Measurements from ENCODE around the gene CACNA1C.

CACNA1C gene

DNA sequence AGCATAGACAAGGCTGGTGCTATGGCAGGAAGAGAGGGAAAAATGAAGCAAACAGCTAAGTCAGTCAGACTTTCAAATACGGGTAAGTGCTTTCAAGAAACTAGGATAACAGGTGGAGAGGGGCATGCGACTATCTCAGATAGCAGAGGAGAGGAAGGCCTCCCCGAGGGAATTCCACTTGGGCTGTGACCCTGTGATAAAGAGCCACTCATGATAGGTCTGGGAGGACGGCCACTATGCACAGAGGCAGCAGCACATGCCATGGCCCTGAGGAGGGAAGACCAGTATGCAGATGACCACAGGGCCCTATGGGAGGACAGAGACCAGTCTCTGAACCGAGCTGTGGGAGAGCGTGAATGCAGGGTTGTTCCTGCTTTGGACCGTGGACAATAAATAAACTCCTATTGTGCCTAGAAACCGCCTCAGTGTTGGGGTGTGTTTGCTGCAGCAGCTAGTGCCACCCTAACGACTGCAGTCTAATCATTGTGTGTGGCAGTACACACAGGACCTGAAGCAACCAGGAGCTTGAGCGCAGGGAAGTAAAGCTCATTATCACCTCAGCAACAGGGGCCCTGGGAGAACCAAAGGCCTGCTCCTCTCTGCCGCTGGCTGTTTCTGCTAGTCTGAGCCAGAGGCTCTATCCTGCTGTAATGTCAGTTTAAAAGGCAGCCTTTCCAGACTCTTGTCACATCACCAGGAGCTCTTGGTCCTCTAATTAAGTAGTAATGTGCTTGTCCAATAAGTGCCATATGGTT lies 119.1 kb downstream of the CACNA1C start:
- no peak for DNase-seq (ENCODE audit: low read depth)

DNA sequence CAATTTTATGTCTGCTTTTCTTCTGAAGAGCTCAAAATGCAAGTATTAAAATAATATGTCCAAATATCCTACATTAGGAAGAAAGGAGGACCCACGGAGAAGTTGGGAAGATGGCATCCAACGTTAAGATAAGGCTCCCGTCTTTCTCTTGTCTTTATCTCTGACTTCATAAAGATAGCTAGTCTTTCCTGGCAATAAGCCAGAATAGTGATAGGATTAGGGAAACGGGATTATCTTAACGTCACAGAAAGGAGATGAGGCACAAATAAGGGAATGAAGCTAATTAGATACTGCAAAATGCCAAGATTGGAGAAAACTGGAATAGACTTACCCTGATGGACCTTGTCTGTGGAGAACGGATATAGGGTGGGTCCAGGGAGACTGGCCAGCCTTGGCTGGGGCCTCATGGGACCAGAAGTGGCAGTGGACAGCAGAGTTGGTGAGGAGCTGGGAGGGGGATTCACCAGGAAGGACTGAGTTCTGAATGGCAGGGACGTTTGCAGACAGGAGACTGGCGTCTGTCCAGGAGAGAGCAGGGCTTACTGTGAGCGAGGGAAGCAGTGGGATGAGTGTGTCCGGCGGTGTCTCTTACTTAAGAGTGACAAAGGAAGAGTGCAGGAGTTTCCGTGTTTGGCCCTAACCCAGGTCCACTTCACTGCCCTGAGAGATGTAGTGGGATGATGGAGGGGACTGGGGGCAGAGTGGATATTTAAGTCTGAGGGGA lies 119.9 kb downstream of the CACNA1C start:
- DNase-seq (ENCODE audit: low read depth) = no peak

DNA sequence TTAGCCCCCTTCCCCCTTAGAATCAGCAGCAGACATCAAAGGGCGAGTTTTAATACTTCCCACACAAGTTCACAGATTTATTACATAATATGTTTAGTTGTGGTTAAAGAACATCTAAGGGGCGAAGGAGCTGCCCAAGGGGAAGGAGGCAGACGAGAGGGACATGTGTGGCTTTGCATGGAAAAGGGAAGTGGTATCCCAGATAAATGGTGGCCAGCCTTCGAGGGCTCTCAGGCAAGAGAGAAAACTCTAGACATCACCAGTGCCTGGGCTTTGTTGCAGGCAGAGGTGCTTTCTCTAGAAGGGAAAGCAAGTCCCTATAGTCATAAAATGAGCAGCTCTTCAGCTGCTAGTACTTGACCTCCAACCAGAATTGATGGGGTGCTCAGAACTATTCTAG lies 121.2 kb downstream of the CACNA1C start:
- no peak for DNase-seq (ENCODE audit: low read depth)

DNA sequence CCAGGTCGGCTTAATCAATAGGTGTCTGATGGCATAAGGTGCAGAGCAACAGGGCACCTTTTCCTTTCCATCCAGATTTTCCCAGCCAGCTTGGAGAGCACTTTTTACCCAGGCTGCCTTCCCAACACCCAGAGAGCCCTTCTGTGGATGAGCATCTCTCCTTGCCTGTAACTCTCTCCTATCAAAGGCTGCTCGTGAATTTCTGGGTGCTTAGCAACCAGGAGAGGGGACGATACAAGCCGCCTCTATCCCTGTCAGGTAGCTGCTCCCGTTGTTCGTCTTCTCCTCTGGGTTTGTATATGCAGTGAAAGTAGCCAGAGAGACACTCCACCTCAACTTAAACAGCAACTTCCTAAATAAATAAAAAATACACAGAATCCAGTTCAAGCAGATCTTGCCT lies 124.2 kb downstream of the CACNA1C start:
- no peak for DNase-seq (ENCODE audit: low read depth)

DNA sequence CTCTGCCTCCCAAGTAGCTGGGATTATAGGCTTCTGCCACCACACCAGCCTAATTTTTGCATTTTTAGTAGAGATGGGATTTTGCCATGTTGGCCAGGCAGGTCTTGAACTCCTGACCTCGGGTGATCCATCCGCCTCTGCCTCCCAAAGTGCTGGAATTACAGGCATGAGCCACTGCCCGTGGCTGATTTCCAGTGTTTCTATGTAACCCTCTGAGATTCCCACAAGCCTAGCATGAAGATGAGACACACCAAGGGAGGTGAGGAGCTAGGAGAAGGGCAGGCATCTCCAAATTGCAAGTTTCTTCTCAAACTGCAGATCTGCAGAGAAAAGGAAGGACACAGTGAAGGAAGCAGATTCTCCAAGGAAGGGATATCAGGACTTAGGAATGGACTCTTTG lies 125.0 kb downstream of the CACNA1C start:
- DNase-seq (ENCODE audit: low read depth) = no peak

DNA sequence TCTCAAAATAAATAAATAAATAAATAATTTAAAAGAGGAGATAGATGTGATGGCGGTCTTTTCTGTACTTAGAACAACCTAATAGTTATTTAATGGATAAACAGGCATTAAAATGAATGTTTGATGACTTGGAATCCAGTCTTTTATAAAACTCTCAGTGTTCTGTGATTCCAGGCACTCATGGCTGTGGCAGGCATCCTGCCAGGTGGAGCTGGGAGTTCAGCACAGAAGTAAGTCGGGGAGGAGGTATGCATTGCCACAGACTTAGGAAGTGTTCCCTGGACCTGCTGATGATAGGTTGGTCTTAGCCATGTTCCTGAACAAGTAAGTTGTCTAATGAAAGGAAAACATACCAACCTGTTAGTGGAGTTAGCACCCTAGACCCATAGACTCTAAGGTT lies 126.3 kb downstream of the CACNA1C start:
- DNase-seq (ENCODE audit: low read depth) = no peak

DNA sequence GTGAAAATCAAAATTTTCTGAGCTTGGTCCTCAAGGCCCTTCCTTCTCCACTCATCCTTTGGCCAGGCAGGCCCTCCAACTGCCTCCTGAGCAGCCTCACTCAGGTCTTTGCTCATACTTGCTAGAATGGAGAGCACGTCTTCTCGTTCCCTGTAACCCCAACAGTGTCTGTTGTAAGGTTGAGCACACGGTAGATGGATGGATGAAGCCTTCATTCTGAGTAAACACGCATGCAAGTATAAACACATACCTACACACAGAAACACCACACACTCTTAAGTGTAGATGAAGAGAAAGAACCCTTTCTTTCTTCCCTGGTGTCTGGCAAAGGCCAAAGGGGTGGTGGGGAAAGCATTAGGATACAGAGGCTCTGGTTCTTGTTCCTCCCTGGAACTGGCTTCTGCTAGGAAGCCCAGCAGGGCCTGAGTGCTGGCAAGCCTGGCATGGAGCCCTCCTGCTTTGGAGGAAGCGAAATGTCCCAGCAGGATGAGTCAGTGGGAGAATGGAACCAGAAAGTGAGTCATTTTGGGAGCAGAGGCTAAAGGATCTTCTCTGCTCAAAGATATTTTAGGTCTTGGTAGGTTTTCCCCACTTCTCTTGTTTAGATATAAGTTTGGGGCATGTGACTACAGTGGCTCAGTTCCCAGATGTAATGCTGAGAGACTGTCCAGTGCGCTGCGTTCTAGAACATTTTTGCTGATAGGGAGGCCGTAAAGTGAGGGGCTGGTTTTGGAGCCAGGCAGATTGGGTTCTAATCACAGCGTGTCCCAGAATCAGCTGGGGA lies 127.4 kb downstream of the CACNA1C start:
- DNase-seq (ENCODE audit: low read depth) = no peak

DNA sequence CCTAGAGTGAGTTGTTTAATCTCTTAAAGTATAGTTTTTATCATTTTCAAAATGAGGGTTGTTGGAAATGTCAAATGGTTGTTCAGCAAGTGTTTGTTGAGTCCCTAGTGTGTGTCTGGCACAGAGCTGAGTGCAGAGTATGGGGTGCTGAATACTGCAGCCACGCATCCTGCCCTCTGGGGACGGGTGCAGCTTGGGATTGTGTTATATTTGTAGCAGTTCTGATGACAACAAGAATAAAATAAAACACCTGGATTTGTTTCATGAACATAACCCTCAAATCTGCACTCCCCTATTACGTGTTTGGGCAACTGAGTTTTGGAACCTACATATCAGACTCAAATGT lies 127.9 kb downstream of the CACNA1C start:
- no peak for DNase-seq (ENCODE audit: low read depth)

DNA sequence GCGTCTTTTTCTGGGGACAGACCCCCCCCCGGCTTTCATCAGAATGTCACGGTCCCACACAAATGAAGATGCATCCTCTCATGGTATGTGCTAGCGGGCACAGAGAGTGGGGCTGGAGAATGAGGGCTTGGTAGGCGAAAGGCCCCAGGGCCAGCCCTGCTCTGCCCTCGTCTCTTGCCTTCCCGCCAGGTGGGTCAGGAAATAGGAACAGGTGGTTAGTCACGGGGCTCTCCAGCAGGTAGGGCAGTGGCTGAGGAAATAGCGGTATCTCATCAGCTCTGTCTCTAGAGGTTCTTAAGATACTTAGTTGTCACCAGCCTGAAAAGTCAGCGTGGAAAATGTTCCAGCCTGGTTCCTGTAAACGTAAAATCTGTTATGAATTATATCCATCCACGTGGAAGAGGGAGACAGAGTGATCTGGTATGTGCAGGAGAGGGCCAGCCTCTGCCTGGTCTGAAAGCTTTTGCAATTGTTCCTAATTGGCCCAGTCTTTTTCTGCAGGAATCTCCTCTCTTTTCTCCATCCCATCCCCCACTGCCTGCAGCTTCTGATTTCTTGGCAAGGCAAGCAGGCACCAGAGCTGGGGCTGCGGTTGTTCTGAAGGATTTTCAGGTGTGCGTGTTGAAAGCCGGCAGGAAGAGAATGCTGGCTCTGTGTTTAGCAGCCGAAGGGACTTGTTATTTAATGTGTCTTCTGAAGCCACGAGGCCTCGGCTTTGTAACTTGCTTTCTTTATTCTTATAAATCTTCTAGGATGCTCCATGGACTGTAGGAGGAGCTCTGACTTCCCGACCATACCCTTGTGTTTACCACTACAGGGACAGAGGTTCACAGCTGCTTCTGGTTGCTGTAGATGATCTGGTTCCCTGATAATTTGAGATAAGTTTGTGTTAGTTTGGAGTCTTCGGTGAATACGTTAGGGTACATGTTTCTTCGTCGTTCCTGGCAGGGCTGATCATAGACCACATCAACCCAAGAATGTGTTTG lies 131.1 kb downstream of the CACNA1C start:
- DNase-seq (ENCODE audit: low read depth) = no peak

DNA sequence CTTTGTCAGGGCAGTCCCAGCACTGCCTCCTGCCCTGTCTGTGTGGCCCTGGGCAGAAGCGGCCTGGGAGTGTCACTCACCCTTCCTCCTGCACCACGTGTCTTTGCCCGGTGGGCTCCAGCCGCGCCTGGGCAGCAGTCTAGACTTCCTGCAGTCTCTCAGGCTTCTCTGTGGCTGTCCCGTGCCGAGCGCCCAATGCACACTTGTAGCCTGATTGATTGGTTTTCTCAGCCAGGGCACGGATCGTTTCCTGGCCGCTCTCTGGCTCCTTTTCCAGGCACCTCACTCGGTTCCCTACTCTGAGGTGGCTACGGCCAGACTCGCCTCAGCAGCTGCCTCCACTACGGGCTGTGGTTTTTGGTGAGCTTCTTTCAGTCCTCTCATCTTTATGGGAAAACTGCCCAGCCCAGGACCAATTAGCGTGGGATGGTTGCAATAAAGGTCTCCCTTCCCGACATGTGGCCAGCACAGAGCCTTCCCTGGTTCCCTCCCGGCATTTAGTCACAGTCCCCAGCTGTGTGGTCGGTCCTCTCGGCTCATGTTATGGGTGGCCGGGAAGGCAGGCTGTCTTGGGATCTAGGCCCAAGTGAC lies 133.1 kb downstream of the CACNA1C start:
- DNase-seq (ENCODE audit: low read depth) = no peak

DNA sequence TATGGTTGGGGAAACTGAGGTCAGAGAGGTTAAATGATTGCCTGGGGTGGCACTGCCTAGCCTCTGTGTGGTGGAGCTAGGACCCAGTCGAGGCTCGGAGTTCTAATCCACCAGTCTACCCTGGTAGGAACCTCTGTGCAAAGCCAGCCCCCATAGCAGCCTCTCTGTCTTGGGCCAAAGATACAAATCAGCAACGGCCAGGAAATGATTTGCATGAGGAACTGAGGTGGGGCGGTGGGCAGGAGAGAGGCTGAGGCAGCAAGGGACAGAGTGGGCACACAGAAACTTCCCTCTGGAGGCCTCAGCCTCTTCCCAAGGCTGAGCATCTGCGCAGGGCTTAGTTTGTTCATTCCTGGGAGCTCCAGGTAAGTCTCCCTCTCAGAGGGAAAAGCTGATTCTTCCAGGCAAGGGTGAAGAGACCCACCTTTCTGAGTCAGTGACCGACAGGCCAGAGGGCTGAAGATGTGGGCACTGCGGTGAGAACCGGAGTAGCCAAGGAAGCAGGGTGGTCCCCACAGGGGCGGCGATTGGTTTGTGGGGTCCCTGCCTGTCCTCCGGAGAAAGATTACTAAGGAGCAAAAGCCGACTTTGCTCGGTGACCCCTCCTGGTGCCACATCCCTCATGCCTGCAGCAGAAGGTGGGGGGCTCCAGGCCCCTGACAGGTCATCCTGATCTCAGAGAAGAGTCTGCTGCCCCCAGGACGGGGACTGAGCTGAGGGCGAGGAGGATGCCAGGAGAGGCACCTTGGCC lies 134.6 kb downstream of the CACNA1C start:
- no peak for DNase-seq (ENCODE audit: low read depth)

DNA sequence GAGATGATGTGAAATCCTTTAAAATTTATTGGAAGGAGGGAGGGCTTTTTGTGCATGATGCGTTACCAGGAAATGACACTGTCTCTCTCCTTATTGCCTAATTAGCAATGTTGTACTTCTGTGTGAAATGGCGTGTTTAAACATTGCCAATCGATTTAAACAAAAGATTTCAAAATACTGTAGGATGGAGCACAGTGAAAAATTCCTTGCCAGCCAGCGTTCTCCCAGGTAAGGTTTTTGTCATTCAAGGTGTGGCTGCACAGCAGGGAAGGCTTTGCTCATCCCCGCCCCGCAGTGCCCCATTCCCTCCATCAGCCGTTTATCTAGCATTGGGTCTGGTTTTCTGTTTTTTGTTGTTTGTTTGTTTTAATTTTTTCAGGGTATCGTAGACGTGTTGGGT lies 137.3 kb downstream of the CACNA1C start:
- no peak for DNase-seq (ENCODE audit: low read depth)

DNA sequence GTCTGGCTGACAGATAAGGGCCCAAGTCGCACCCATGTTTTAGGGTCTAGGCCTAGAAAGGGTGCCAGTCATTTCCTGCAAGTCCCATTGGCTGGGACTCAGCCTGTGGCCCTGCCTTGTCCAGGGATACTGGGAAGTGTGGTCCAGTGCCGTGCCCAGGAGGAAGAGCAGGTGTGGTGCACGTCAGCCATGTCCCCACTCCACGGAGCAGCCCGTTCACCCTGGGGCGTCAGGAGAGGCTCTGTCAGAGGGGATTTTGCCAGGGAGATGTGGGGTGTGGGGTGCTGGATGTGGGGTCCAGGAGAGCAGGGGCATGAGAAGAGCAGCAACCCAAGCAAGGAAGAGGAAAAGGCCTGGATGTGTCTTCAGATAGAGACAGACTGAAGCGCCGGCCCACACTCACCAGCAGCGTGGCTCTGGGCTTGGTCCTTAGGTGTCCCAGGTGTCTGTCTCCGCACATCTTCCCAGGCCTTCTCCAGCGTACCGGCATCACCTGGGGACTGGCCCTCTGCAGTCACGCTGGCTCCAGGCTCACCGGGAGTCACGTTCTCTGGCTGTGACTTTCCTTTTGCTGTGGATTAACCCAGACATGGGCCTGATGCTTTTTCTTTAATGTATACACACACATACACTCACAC lies 138.2 kb downstream of the CACNA1C start:
- no peak for DNase-seq (ENCODE audit: low read depth)

DNA sequence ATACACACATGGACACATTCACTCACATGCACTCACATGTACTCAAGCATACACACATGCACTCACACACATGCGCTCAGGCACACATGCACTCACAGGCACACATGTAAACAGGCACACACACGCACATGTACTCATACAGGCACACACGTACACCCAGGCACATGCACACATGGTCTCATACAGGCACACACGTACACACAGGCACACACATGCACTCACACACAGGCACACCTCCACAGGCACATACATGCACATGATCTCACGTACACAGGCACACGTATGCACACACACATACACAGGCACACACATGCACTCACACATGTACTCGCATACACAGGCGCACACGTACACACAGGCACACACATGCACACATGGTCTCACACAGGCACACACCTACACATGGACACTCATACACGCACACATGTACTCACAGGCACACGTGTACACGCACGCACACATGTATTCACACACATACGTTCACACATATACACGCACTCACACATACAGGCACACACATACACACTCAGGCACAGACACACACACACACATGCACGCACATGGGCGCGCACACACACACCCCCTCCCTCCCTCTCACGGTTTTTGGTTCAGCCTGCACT lies 138.9 kb downstream of the CACNA1C start:
- DNase-seq (ENCODE audit: low read depth) = no peak

DNA sequence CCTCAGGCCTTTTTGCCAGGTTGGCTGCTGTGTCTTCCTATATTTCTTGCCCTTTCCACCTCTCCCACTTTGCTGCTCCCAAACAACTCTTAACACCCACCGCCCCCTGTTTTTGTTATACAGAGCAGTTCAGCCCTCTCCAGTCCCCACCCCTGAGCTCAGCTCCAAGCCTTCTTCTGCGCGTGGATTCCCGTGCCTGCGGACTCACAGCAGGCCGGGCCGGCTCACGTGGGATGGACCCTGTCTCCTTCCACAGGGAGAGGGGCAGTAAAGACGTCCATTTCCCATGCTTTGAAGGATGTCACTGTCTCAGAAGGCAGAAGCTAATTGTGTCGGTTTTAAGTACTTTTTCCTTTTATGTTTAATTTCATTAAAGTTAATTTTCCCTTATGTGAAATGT lies 139.4 kb downstream of the CACNA1C start:
- DNase-seq (ENCODE audit: low read depth) = no peak

DNA sequence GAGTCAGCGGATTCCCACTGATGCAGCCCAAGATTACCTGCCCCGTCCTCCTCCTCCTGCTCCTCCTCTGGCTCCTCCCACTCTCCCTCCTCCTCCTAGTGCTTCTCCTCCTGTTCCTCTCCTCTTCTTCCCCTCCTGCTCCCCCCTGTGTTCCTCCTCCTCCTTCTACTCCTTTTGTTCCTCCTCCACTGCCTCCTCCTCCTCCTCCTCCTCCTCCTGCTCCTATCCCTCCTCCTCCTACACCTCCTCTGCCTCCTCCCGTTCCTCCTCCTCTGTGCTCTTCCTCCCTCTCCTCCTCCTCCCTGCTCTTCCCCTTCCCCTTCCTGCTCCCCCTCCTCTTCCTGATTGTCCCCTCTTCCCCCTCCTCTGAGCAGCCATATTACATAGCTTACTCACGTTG lies 141.3 kb downstream of the CACNA1C start:
- no peak for DNase-seq (ENCODE audit: low read depth)

DNA sequence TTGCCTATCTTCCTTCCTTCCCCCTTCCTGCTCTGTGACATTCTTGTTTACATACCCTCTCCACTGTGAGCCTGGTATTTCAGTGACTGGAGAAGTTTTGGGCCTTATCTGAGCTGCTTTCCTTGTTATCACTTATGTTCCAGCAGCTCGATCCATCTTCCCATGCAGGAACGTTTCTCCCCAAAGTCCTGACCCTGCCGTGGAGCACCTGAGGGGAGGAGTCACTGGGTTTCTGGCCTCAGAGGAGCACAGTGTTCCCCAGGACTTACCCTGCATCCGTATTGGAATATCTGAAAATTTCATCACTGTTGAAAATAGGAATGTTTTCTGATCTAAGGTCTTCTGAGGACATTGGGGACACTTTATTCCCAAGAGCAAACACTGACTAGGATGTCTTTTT lies 141.8 kb downstream of the CACNA1C start:
- DNase-seq (ENCODE audit: low read depth) = no peak

DNA sequence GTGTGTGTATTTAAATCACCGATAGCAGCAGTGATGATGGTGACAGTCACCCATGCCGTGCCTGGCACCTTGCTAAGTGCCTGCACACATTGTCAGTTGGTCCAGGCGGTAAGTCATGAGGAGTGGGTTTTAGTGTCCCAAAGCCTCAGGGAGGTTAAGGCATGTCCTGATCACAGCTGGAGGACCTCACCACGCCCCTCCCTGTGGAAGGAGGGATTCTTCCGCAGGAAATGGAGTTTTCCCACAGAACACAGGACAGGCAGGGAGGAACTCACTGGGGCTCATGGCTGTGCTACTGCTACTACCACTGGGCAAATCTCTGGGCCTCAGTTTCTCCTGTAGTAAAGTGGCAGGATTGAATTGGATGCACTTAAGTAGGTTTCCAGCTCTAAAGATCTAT lies 142.3 kb downstream of the CACNA1C start:
- DNase-seq (ENCODE audit: low read depth) = no peak

DNA sequence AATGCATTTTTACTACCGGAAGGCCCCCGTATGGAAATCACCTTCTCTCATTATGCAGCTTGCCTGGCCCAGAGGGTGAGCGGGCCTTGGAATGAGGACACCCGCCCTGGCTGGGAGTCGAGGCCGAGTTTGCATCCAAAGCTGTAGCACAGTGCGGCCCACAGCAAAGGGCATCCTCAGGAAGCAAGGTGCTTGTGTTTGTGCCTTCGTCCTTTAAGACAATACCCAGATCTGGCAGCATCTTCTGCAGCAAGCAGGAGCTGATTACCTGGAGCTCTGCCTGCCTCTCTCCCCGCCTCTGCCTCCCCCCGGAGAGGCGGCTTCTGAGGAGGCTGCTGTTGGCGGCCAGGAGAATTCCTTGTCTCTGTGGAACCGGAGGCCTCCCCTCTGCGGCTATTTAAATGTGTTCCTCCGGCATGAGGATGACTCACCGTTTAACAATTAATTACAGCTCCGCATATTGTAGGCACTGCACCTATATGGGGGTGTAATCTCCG lies 145.3 kb downstream of the CACNA1C start:
- no peak for DNase-seq (ENCODE audit: low read depth)

DNA sequence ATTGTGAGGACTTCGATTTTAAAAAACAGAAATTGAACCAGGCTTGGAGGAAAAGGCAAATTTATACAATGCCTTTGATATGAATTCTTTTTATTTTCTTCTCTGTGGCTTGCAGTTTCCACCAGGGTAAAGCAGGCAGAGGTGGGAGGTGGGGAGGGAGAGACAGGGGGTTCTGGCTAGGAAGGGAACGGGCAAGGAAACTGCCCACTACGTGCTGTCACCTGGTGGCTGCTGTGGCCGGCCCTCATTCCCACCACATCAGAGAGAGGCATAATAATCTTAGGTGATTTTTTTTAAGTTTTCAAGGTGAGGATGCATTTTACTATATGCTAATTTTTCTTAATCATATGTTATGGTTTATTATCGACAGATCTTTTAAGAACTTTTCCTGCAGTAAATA lies 145.8 kb downstream of the CACNA1C start:
- no peak for DNase-seq (ENCODE audit: low read depth)
